HG02571 (cell line): ENCODE results near the gene OR2B6.

Experiments
- ATAC-seq: cut with Tn5 transposase; IDR thresholded peaks from one replicate; pipeline ENCODE4 v1.9.1; 2021; ENCODE audit warnings: mild to moderate bottlenecking, moderate library complexity; ENCODE audit not compliant: unreplicated experiment

OR2B6 gene

DNA sequence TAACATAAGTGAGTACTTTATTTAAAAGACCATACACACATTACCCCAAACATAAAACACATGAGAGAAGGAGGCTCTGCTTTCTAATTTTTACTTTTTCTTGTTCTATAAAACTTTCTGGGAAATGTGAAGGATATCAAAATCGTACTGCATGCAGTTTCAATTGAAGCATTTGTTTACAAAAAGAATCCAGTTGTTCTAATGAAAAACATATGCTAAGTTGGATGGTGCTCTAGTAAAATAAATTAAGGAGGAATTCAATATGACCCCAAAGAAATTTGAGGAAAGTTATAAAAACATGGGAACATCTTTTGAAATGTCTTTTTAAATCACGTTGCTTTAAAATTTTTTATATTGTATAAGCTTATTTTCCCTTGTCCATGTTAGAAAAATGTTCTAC, 37.6 kb downstream of the OR2B6 start:
- ATAC-seq: no peak

DNA sequence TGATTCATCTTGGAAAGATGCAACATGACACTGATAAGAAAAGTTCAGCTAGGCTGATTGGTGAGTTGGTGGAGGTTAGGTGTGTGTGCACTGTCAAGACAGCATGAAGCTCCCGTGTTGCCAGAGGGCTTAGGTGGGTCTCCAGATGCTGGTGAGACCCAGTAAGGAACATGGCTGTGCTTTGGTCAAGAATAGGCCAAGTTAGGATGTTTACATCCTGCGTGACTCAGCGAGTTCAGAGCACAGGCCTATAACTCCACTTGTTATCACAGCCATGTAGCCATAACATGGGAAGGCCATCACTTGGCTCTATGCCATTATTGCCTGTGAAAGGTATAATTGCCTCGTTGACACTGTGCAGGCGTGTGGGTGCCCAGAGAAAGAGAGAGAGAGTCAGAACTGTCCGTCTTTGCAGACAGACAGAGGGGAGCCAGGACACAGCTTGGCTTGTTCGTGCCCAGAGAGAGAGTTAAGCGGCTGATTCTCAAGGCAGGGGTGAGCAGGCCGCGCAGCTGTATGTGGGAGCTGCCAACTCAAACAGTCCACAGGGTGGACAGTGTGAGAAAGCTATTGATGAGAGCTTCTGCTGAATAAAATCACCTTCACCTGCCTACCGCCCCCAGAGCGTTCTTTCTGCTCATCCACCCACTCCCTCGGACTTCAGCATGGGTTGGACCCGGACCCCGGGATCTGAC, 43.5 kb downstream of the OR2B6 start:
- ATAC-seq: no peak

DNA sequence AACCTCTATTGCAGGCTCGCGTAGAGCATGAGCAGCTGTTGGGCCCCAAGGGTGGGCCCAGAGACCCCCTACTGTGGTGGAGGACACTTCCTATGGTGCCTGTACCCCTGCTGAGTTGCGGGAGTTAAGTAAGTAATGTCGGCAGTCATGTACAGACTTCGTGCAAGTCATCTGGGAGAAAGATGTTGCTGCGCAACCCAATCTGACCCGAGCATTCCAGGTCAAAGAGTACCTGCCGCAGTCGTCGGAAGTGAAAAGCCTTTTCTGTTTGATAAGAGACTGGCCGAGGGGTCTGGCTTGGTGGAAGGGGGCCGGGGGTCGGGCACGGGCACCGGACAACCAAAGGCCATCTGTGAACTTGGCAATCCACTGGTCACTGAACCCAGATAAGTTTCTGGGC, 44.3 kb downstream of the OR2B6 start:
- ATAC-seq: no peak

DNA sequence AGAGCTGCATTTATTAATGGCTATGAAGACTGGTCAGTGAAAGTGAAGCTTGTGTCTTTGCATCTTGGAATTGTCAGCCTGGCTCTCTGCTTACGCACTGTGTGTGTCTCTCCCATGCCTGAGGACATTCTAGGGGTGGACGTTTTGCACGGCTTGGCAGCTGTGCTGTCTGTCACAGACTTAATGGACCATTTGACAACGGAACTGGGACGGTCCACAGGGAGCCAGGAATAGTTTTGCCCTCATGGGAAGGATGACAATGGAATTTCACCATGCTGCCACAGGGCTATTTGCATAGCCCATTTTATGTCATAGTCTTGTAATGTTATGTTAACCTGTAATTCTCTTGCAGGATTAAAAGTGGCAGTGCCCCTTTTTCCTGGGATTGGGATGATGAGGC, 44.7 kb downstream of the OR2B6 start:
- ATAC-seq: no peak

DNA sequence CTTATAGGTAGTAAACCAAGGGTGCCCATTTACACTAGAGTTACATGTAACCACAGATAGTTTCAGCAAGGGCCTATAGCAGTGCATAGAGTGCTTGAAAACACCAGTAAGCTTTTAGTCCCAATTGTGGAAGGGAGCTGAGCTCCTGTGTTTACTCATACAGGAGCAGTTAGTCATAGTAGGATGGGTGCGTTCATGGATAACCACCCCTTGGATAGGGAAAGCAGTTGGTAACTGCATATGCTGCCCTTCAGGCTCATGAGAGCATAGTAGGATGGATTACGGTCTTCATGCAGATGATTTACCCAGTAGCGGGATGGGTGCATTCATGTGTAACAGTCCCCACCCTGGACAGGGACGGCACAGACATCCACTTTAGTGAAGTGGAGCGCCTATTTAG, 45.1 kb downstream of the OR2B6 start:
- no peak for ATAC-seq

DNA sequence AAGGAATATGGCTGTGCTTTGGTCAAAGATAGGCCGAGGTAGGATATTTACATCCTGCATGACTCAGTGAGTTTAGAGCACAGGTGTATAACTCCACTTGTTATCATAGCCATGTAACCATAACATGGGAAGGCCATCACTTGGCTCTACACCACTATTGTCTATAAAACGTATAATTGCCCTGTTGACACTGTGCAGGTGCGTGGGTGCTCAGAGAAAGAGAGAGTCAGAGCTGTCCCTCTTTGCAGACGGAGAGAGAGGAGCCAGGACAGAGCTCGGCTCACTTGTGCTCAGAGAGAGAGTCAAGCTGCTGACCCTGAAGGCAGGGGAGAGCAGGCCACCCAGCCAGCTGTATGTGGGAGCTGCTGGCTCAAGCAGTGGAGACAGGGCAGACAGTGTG, 46.0 kb downstream of the OR2B6 start:
- no peak for ATAC-seq

DNA sequence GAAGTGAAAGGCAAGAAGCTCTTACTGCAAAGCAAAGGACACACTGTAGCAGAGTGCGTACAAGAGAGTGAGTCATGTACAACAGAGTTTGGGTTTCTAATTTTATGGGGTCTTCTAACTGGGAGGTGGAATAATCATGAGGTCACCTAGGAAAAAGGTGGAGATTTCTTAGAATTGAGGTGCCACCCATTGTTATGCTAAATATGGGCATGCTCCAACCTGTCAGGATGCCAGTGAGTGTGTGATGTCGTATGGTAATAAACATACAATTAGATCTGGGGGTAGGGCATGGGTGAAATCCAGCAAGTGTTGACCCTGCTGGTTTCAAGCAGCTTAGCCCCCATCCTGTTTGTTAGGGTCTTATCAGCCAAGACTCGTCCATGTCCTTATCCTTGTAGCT, 46.6 kb downstream of the OR2B6 start:
- ATAC-seq: no peak

DNA sequence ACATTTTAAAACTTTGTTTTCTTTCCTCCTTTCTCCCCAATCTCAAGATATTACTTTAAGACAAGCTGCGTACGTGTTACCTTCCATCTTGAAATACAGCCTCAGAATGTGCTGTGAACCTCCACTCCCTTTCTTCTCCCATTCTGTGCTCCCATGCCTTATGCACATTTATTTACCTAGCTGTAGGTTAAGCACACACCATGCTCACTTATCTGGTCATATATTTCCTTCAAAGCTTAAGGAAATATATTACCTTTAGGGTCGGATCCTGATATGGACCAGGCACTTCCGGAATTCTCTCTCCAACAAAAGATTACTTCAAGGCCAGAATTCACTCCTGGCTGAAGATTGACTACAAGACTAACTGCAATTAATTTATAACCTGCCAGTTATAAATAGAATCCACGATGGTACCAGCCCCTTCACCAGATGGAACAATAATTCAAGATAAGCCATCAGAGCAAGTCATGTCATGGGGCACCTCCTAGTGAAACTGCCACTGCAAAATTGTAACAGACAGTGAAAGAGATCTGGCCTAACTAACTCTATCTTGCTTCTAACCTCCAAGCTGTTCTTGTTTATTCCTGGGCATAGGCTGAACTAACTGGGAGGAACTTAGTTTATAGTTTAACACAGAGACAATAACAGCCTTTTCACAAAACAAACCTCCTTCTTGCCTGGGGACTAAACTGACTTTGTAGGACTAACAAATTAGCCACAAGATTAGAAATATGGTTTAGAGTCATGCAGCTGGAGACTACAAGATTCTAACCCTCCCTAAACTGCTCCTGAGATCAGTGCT, 47.5 kb downstream of the OR2B6 start:
- ATAC-seq: no peak

DNA sequence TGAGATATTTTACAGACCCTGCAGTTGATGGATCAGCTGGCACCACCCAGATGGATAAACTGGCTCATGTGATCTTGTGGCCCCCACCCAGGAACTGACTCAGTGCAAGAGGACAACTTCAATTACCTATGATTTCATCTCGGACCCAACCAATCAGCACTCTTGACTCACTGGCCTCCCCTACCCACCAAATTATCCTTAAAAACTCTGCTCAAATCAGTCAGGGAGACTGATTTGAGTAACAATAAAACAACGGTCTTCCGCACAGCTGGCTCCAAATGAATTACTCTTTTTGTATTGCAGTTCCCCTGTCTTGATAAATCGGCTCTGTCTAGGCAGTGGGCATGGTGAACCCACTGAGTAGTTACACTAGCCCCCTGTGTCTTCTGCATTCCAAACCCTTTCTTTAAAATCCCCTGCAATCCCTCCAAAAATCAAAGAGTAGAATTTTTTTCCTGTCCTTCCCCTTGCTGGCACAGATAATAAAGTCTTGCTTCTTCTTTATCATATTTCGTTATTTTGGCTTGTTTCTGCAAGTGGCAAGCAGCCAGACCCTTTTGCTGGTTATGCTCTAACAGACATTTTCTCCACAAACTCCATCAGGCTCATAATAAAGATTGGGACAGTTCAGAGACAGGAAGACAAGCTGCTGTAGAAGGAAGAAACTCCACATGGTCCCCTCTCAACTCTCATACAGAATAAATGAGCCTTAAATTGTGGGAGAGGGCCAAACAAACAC, 48.3 kb downstream of the OR2B6 start:
- no peak for ATAC-seq

DNA sequence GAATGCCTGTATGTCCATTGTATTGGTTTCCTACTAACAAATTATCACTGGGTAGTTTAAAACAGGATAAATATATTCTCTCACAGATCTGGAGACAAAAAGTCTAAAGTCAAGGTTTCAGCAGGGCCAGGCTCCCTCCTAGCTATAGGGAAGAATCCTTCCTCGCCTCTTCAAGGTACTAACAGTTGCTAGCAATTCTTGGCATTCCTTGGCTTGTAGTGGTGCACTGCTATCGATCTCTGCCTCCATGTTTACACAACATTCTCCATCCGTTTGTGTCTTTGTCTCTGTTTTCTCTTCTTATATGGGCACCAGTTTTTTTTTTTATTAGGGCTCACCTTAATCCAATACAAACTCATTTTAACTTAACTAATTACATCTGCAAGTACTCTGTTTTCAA, 48.9 kb downstream of the OR2B6 start:
- no peak for ATAC-seq
